IPS-20b (cell line): ENCODE data around the gene OR5C1.
"Not testable (repeated sequence)": the region's sequence is repeated elsewhere in the genome, so short reads cannot be mapped to it uniquely, and the experiment has no call there.

Experiments used
- H3K27ac ChIP-seq: one replicate; pipeline ENCODE4 v1.5.1; 2013; ENCODE audit warnings: low read length
- H3K27me3 ChIP-seq: 2 replicates; pipeline ENCODE4 v1.6.1; 2013; ENCODE audit warnings: mild to moderate bottlenecking, low read length, inconsistent platforms; ENCODE audit not compliant: insufficient read depth
- H3K36me3 ChIP-seq: 2 replicates; pipeline ENCODE4 v1.6.1; 2013; ENCODE audit warnings: low read depth, mild to moderate bottlenecking, inconsistent platforms, low read length, moderate library complexity; ENCODE audit not compliant: insufficient read depth
- H3K4me1 ChIP-seq: 2 replicates; pipeline ENCODE4 v1.6.1; 2013; ENCODE audit warnings: mild to moderate bottlenecking, control low read depth, inconsistent platforms, low read length, moderate library complexity; ENCODE audit not compliant: insufficient read depth
- H3K4me3 ChIP-seq: 2 replicates; pipeline ENCODE4 v1.5.1; 2013; ENCODE audit warnings: mild to moderate bottlenecking, low read length, inconsistent platforms
- H3K9ac ChIP-seq: 2 replicates; pipeline ENCODE4 v1.6.1; 2013; ENCODE audit warnings: low read depth, mild to moderate bottlenecking, inconsistent platforms, low read length, moderate library complexity
- H3K9me3 ChIP-seq: 2 replicates; pipeline ENCODE4 v1.6.1; 2013; ENCODE audit warnings: mild to moderate bottlenecking, low read depth, low read length, inconsistent platforms; ENCODE audit not compliant: insufficient read depth

OR5C1 gene

DNA sequence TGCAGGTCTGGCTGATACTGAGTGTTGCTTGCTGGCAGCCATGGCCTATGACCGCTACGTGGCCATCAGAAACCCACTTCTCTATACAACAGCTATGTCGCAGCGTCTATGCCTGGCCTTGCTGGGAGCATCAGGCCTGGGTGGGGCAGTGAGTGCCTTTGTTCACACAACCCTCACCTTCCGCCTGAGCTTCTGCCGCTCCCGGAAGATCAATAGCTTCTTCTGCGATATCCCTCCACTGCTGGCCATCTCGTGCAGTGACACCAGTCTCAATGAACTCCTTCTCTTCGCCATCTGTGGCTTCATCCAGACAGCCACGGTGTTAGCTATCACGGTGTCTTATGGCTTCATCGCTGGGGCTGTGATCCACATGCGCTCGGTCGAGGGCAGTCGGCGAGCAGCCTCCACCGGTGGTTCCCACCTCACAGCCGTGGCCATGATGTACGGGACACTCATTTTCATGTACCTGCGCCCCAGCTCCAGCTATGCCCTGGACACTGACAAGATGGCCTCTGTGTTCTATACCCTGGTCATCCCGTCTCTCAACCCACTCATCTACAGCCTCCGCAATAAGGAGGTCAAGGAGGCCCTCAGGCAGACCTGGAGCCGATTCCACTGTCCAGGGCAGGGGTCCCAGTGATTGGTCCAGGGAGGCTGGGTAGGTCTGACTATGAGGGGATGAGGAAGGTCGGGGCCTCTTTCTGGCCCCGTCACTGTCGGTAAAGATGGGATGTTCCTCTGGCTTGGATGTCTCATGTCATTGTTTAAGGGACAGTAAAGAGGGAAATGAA, 718 bp downstream of the OR5C1 start:
- H3K36me3 ChIP-seq: no peaks in the 10 kb centered on the region
- H3K27me3 ChIP-seq: no peaks in the 10 kb centered on the region
- H3K4me1 ChIP-seq: no peaks in the 10 kb centered on the region; the same call in 1 of the 2 replicates
- H3K27ac ChIP-seq: no peak overlapping the region
- no peak overlapping the region for H3K9ac ChIP-seq
- H3K9me3 ChIP-seq: peaks cover 30% of the 10 kb centered on the region; the same call in 1 of the 2 replicates
- no peak overlapping the region for H3K4me3 ChIP-seq

DNA sequence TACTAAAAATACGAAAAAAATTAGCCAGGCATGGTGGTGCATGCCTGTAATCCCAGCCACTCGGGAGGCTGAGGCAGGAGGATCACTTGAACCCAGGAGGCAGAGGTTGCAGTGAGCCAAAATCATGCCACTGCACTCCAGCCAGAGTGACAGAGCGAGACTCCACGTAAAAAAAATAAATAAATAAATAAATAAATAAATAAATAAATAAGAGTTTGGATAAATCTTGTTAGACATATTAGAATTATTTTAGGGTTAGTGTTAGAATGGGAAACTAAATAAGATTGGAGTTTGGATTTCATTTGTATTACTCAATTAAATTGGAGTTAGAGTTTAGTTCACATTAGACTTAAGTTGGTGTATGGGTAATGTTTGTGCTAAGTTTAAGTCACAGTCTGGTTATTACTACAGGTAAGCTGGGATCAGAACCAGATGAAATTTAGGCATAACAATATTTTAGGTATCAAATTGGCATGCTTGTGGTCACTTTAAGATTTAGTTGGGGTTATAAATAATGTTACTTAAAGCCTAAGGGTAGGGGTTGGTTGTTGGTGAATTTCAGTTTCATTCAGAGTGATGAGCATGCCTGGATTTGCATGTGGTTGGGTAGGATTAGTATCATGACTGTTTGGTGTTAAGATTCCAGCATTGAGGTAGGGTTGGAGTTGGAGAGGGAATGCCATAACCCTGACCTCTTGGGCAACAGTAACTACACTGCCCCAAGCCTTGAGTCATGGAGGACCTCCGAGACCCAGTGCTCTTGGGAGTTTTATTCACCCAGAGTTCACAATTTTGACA, 3.3 kb downstream of the OR5C1 start:
- Histone ChIP-seq H3K4me1 (no peaks in the 10 kb centered on the region), H3K36me3 (no peaks in the 10 kb centered on the region), H3K9me3 (peaks cover 21% of the 10 kb centered on the region; the same call in 1 of the 2 replicates), H3K9ac (no peak overlapping the region), H3K27ac (no peak overlapping the region), H3K4me3 (no peak overlapping the region), H3K27me3 (no peaks in the 10 kb centered on the region)

DNA sequence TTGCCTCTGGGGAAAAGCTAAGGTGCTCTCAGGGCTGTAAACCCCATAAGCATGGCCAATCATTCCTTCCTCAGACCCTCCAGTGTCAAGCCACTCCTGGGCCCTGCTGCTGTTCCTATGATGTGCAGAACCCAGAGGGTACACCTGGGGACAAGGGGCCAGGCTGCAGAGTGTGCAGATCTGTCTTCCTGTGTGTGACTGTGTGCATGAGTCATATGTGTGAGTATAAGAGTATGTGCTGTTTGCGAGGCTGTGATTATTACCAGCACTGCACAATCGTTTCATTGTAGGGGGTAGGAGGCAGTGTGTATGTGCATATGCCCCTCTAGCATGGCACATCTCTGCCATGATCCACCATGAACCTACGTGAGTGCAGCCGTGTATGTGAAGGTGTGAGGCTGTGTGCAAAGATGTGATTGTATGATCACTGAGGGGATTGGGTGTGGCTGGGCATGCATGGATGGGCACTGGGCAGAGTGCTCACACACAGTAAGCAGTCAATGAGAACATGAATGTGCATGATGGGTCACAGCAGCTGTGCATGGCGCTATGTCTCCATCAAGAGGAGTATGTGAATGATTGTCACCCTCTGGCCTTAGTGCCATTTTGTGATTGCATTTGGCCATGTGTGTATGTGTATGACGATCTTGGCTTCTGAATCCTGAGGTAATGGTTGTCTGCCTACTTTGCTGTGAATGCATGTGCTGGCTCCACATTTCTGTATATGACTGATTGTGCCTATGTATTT, 8.8 kb downstream of the OR5C1 start:
- Histone ChIP-seq H3K9ac (no peak overlapping the region), H3K27me3 (no peaks in the 10 kb centered on the region), H3K4me3 (no peak overlapping the region), H3K36me3 (no peaks in the 10 kb centered on the region), H3K9me3 (peaks cover 36% of the 10 kb centered on the region), H3K27ac (no peak overlapping the region), H3K4me1 (no peaks in the 10 kb centered on the region)

DNA sequence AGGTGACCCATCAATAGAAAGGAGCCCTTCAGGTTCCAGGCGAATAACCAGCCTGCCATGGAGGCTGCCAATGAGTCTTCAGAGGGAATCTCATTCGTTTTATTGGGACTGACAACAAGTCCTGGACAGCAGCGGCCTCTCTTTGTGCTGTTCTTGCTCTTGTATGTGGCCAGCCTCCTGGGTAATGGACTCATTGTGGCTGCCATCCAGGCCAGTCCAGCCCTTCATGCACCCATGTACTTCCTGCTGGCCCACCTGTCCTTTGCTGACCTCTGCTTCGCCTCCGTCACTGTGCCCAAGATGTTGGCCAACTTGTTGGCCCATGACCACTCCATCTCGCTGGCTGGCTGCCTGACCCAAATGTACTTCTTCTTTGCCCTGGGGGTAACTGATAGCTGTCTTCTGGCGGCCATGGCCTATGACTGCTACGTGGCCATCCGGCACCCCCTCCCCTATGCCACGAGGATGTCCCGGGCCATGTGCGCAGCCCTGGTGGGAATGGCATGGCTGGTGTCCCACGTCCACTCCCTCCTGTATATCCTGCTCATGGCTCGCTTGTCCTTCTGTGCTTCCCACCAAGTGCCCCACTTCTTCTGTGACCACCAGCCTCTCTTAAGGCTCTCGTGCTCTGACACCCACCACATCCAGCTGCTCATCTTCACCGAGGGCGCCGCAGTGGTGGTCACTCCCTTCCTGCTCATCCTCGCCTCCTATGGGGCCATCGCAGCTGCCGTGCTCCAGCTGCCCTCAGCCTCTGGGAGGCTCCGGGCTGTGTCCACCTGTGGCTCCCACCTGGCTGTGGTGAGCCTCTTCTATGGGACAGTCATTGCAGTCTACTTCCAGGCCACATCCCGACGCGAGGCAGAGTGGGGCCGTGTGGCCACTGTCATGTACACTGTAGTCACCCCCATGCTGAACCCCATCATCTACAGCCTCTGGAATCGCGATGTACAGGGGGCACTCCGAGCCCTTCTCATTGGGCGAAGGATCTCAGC, 11.6 kb downstream of the OR5C1 start, which contains the start of gene OR1K1:
Gene OR1K1, plus strand, starts transcription at position 58 of the 995 bp plus-strand sequence. Its CDS starts 0 bp downstream, at position 58.
- H3K9me3 ChIP-seq: peaks cover 21% of the 10 kb centered on the region
- H3K9ac ChIP-seq: no peak within 1 kb of the TSS
- H3K4me3 ChIP-seq: no peak within 1 kb of the TSS
- no peaks in the 10 kb centered on the region for H3K4me1 ChIP-seq
- H3K36me3 ChIP-seq: no peaks in the 10 kb centered on the region
- H3K27me3 ChIP-seq: no peaks in the 10 kb centered on the region
- no peak within 1 kb of the TSS for H3K27ac ChIP-seq

DNA sequence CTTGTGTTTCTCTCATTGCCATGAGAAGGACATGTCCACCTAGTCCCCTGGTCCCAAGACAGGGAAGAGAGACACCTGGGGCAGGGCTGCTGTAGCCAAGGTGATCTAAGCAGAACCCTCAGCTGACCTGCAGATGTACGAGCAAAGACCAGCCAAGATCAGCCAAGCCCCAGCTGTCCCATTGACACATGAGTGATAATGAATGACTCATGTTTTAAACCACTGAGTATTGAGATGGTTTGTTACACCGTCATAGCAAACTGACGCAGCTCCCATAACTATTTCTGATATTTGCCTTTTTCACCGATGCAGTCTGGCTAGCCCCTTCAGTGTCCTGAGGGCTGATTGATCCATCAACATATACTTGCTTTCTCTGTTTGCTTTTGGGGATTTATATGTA, 17.9 kb downstream of the OR5C1 start:
- peaks cover 6% of the 10 kb centered on the region; the same call in 1 of the 2 replicates for H3K9me3 ChIP-seq
- H3K4me3 ChIP-seq: no peak overlapping the region
- no peaks in the 10 kb centered on the region for H3K27me3 ChIP-seq
- no peaks in the 10 kb centered on the region for H3K36me3 ChIP-seq
- H3K27ac ChIP-seq: no peak overlapping the region
- no peaks in the 10 kb centered on the region for H3K4me1 ChIP-seq
- H3K9ac ChIP-seq: no peak overlapping the region

DNA sequence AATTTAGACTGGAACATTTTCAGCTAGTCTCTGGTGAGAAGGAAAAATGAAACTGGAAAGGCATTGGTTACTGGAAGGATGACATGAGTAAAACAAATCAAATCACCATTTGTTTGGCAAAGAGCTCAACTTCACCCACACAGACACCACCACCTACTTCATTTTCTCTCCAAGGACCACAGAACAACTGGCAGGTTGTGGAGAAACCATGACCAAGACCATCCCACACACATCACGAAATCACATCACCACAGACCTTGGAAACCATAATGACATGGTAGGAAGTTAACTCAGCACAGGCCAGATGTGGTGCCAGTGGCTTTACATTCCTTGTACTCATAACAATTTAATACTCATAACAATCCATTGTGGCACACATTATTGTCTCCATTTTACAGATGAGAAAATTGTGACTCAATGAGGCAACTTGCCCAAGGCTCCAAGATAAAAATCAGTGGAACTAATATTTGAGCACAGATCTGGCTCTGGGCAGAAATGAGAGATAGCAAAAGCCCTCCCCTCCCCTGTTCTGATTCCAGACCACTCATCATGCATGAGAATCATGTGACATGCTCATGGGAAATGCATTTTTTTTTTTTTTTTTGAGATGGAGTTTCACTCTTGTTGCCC, 18.7 kb downstream of the OR5C1 start:
- Histone ChIP-seq H3K9ac (no peak overlapping the region), H3K27ac (no peak overlapping the region), H3K4me3 (no peak overlapping the region), H3K27me3 (no peaks in the 10 kb centered on the region), H3K4me1 (no peaks in the 10 kb centered on the region), H3K36me3 (no peaks in the 10 kb centered on the region), H3K9me3 (no peaks in the 10 kb centered on the region; the same call in 1 of the 2 replicates)

DNA sequence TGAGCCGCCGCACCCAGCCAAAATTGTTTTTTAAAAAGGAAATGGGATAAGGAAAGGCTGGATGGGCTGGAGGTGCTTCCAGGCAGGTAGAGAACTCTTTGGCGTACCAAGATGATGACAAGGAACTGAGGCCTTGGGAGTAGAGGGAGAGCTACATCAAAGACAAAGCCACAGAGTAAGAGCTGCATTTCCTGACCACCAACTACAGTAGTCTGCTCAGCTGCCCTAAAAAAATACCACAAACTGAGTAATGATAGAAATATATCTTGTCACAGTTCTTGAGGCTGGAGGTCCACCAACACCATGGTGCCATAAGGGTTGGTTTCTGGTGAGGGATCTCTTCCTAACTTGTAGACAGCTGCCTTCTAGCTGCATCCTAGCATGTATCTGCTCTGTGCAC, 19.4 kb downstream of the OR5C1 start:
- H3K9ac ChIP-seq: no peak overlapping the region
- H3K36me3 ChIP-seq: no peaks in the 10 kb centered on the region
- H3K27ac ChIP-seq: no peak overlapping the region
- no peaks in the 10 kb centered on the region for H3K4me1 ChIP-seq
- H3K4me3 ChIP-seq: no peak overlapping the region
- H3K9me3 ChIP-seq: no peaks in the 10 kb centered on the region; the same call in 1 of the 2 replicates
- H3K27me3 ChIP-seq: no peaks in the 10 kb centered on the region

DNA sequence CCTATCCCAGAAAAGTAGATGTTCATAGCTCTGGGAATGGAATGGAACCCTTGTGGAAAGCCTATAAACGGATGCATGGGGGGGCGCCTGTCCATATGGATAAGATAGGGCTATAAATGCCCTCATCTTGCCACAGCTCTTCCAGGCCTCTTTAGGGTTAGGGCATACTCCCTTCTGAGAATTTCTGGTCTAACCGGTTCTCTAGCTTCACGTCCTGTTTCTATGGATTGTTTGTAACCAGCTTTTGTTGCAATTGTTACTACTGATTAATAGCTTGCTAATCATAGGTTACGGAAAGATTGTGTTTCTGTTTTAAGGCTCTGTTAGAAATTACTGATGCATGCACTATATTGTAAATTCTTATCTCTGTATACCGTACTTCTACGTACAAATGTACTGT, 20.5 kb downstream of the OR5C1 start:
- not testable (repeated sequence) for H3K4me3 ChIP-seq, H3K36me3 ChIP-seq, H3K9ac ChIP-seq, H3K9me3 ChIP-seq, H3K27ac ChIP-seq, H3K27me3 ChIP-seq, H3K4me1 ChIP-seq

DNA sequence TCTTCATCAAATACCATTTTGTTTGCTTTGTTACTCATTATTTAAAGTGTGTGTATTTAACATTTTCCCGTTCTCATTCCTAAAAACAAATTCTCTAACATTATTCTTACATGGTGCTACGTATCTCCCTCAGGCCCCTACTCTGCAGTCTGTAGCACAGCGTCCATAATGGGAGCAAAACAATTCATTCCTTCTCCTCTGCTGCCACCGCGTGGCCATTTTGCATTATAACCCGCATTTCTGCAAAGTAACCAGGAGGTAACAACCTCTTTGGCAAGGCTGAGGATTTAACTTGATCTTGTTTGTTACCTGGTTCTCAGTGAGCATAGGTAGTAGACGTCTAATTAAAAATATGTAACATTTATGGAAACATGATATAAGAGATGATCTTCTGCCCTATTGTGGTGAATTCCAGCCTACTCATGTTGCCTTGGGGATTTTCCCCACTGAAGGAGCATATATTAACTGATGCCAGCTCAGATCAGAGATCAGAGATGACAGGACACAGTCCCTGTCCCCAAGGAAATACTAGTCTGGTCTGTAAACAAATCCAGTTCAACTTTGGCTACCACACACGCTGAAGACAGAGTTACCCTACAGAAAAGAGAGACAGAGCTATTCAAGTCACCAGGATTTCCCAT, 21.7 kb downstream of the OR5C1 start:
- Histone ChIP-seq H3K9ac (no peak overlapping the region), H3K4me3 (no peak overlapping the region), H3K27ac (no peak overlapping the region), H3K9me3 (no peaks in the 10 kb centered on the region; the same call in 1 of the 2 replicates), H3K4me1 (no peaks in the 10 kb centered on the region), H3K36me3 (no peaks in the 10 kb centered on the region), H3K27me3 (no peaks in the 10 kb centered on the region)

DNA sequence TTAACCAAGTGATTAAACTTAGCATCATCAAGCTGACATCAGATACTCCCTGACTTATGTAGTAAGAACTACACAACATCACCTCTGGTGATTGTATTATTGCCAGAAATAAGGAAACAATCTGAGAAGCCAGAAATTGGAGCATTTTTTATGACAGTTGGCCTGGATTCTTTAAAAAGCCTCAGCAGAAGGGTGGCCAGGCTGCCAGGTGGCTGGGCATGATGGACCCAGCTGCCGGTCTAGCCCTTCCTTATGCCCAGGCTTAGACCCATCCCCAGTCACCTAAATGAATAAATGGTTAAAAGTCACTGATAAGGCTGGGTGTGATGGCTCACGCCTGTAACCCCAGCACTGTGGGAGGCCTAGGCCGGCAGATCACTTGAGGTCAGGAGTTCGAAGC, 24.0 kb downstream of the OR5C1 start:
- Histone ChIP-seq H3K27me3 (no peaks in the 10 kb centered on the region), H3K4me1 (no peaks in the 10 kb centered on the region), H3K9ac (no peak overlapping the region), H3K27ac (no peak overlapping the region), H3K36me3 (peaks cover 16% of the 10 kb centered on the region), H3K9me3 (no peaks in the 10 kb centered on the region), H3K4me3 (no peak overlapping the region)
